ENCODE results near the gene SEMA4F. TPM values are rescaled to one million over a fixed set of nuclear protein-coding genes. Genes with fewer than 3 reads are reported as not detected.

The SEMA4F gene
- total RNA-seq, 4 donors from 2014 or later, result 4.3 to 7.2 (median 6.1) TPM

- no peak for DNase-seq
- Histone ChIP-seq H3K9me3 (no peaks in the 10 kb centered on the region), H3K27me3 (no peaks in the 10 kb centered on the region), H3K4me3 (replicated peaks in 1 of 3) (no peak overlapping the region), H3K4me1 (no peaks in the 10 kb centered on the region), H3K27ac (no peak overlapping the region), H3K36me3 (no peaks in the 10 kb centered on the region)
- WGBS, 2 donors, result 90 to 91% methylated on average over 1 of the region's 1 CpG
- intact Hi-C loops (cut with DNase I), result loop anchor here (5.0 kb wide), 1 partner anchor 713 kb away; no protein-coding TSS in a partner anchor
- TF ChIP-seq, protein P1, sequence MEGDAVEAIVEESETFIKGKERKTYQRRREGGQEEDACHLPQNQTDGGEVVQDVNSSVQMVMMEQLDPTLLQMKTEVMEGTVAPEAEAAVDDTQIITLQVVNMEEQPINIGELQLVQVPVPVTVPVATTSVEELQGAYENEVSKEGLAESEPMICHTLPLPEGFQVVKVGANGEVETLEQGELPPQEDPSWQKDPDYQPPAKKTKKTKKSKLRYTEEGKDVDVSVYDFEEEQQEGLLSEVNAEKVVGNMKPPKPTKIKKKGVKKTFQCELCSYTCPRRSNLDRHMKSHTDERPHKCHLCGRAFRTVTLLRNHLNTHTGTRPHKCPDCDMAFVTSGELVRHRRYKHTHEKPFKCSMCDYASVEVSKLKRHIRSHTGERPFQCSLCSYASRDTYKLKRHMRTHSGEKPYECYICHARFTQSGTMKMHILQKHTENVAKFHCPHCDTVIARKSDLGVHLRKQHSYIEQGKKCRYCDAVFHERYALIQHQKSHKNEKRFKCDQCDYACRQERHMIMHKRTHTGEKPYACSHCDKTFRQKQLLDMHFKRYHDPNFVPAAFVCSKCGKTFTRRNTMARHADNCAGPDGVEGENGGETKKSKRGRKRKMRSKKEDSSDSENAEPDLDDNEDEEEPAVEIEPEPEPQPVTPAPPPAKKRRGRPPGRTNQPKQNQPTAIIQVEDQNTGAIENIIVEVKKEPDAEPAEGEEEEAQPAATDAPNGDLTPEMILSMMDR (IDR thresholded peaks at IDR 0.05), result no peak
- no peak for TF ChIP-seq POLR2A (IDR thresholded peaks at IDR 0.05)
Measured at GRCh38 chr2:74688881-74689280, 34.8 kb downstream of the SEMA4F start.

GRCh38 chr2:74689671-74690070, 35.6 kb downstream of the SEMA4F start:
- H3K27ac ChIP-seq, result no peak overlapping the region
- TF ChIP-seq, protein P1 (IDR thresholded peaks at IDR 0.05), result no peak
- no peak for TF ChIP-seq POLR2A (IDR thresholded peaks at IDR 0.05)
- H3K36me3 ChIP-seq, result no peaks in the 10 kb centered on the region
- H3K4me1 ChIP-seq, result no peaks in the 10 kb centered on the region
- intact Hi-C loops (cut with DNase I), result loop anchor here (5.0 kb wide), 1 partner anchor 713 kb away; no protein-coding TSS in a partner anchor
- no peak for DNase-seq
- no peak overlapping the region for H3K4me3 ChIP-seq (replicated peaks in 1 of 3)
- WGBS, 2 donors, result 62 to 83% methylated on average over 3 of the region's 3 CpGs
- no peaks in the 10 kb centered on the region for H3K27me3 ChIP-seq
- no peaks in the 10 kb centered on the region for H3K9me3 ChIP-seq

- H3K27me3 ChIP-seq, result no peaks in the 10 kb centered on the region
- no peaks in the 10 kb centered on the region for H3K9me3 ChIP-seq
- H3K4me3 ChIP-seq (replicated peaks in 1 of 3), result no peak overlapping the region
- no peaks in the 10 kb centered on the region for H3K36me3 ChIP-seq
- peak in 1 of 2 donors; percentile 6 for DNase-seq
- WGBS, 2 donors, result 11 to 12% methylated on average over 4 of the region's 4 CpGs
- TF ChIP-seq, protein P1 (IDR thresholded peaks at IDR 0.05), result peak in 5 of 6 experiments; percentile 24 to 81 (median 72)
- no peak for TF ChIP-seq POLR2A (IDR thresholded peaks at IDR 0.05)
- no peak overlapping the region for H3K27ac ChIP-seq
- intact Hi-C loops (cut with DNase I), result no loop called here
- no peaks in the 10 kb centered on the region for H3K4me1 ChIP-seq
Measured at GRCh38 chr2:74690571-74690970, 36.5 kb downstream of the SEMA4F start.

- no peak overlapping the region for H3K4me3 ChIP-seq (replicated peaks in 1 of 3)
- no peak overlapping the region for H3K27ac ChIP-seq
- 85 to 87% methylated on average over 5 of the region's 5 CpGs for WGBS, 2 donors
- H3K4me1 ChIP-seq, result no peaks in the 10 kb centered on the region
- H3K36me3 ChIP-seq, result no peaks in the 10 kb centered on the region
- intact Hi-C loops (cut with DNase I), result no loop called here
- H3K27me3 ChIP-seq, result no peaks in the 10 kb centered on the region
- no peak for DNase-seq
- no peak for TF ChIP-seq POLR2A (IDR thresholded peaks at IDR 0.05)
- TF ChIP-seq, protein P1 (IDR thresholded peaks at IDR 0.05), result no peak
- no peaks in the 10 kb centered on the region for H3K9me3 ChIP-seq
Measured at GRCh38 chr2:74691929-74692328, 37.9 kb downstream of the SEMA4F start.

GRCh38 chr2:74693213-74693612, 39.2 kb downstream of the SEMA4F start:
- TF ChIP-seq POLR2A (IDR thresholded peaks at IDR 0.05), result no peak
- TF ChIP-seq, protein P1 (IDR thresholded peaks at IDR 0.05), result no peak
- Histone ChIP-seq H3K27me3 (no peaks in the 10 kb centered on the region), H3K36me3 (no peaks in the 10 kb centered on the region), H3K27ac (no peak overlapping the region), H3K9me3 (no peaks in the 10 kb centered on the region), H3K4me1 (no peaks in the 10 kb centered on the region), H3K4me3 (replicated peaks in 1 of 3) (no peak overlapping the region)
- no peak for DNase-seq
- intact Hi-C loops (cut with DNase I), result no loop called here
